HL-60 (cell line): ENCODE measurements around the gene CEP164.

Source experiments
- DNase-seq, 2 experiments: peaks; one replicate each; pipeline ENCODE4 v3.0.0-alpha.2; 2010 to 2020; ENCODE audit warnings: low read depth in 1 of 2, low spot score in 1 of 2
- H3K27ac ChIP-seq: fragments of 250-450 bp; sonication (Bioruptor Pico); replicated peaks from 2 replicates; pipeline ENCODE4 v1.5.1; 2020; ENCODE audit warnings: mild to moderate bottlenecking, moderate library complexity
- H3K27me3 ChIP-seq: fragments of 250-450 bp; sonication (Bioruptor Pico); 2 replicates; pipeline ENCODE4 v1.5.1; 2021; ENCODE audit warnings: mild to moderate bottlenecking, moderate library complexity; ENCODE audit not compliant: insufficient read depth, poor library complexity, severe bottlenecking
- H3K4me3 ChIP-seq: replicated peaks from 2 replicates; pipeline ENCODE4 v1.5.1; 2011; ENCODE audit warnings: mild to moderate bottlenecking, control low read depth, low read length; ENCODE audit not compliant: insufficient read depth
- GABPA ChIP-seq: IDR thresholded peaks from 2 replicates; pipeline ENCODE4 v1.6.1; 2012; ENCODE audit warnings: low read depth
- POLR2AphosphoS5 ChIP-seq: IDR thresholded peaks from 2 replicates; pipeline ENCODE4 v1.6.1; 2012; ENCODE audit warnings: low read depth
- SPI1 ChIP-seq: IDR thresholded peaks from 2 replicates; pipeline ENCODE4 v1.6.1; 2012; ENCODE audit warnings: low read depth, mild to moderate bottlenecking, borderline replicate concordance
- TF ChIP-seq, protein P1 (sequence below): IDR thresholded peaks from 2 replicates; pipeline ENCODE4 v1.6.1; 2012; ENCODE audit warnings: low read depth; ENCODE audit not compliant: insufficient replicate concordance
- TF ChIP-seq, protein P2 (sequence below): IDR thresholded peaks from one replicate; pipeline ENCODE4 v1.5.1; 2011; ENCODE audit warnings: low read length, control low read depth, inconsistent platforms; ENCODE audit not compliant: insufficient read depth

CEP164 gene

DNA sequence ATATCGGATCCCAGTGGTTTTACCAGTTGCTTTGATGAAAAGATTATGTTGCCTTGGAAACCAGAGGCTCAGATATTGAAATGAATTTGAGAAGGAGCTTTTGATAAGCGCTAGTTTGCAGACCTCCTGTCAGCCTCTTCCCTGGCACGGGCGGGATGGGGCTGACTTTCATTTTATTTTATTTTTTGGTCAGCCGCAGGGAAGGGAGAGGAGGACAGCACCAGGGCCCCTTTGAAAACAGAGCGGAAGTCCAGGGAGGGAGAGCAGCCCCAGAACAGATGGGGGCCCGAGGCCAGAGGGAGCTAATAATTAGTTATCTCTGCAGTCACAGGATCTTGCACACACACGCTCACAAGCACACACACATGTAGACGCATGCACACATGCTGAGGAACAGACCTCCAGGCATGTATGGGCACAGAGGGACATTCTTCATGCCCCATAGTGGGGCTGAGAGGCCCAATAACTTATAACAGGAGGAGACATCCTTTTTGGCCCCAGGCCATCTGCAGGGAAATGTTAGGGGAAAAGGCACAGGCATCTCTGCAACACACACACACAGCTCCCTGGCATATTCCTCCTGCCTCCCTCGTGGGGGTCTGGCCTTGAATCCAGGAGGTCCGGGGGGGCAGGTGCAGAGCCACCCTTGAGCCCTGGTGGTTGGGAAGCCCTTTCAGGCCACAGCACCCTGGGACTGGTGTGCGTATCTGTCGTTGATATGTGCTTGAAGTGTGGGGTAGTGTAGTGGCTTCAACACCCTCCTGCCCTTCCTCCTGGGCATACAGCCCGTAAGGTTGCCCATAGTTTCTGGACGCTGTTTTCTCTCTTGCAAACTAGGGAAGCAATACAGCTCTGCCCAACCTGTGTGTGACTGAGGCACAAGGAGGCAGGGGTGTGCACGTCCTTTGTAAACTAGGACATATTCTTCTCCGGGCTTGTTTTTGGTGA lies 117.3 kb downstream of the CEP164 start:
- Histone ChIP-seq H3K27ac (no peak overlapping the region), H3K4me3 (no peak overlapping the region), H3K27me3 (peaks cover 25% of the 10 kb centered on the region)
- TF ChIP-seq, protein P1, sequence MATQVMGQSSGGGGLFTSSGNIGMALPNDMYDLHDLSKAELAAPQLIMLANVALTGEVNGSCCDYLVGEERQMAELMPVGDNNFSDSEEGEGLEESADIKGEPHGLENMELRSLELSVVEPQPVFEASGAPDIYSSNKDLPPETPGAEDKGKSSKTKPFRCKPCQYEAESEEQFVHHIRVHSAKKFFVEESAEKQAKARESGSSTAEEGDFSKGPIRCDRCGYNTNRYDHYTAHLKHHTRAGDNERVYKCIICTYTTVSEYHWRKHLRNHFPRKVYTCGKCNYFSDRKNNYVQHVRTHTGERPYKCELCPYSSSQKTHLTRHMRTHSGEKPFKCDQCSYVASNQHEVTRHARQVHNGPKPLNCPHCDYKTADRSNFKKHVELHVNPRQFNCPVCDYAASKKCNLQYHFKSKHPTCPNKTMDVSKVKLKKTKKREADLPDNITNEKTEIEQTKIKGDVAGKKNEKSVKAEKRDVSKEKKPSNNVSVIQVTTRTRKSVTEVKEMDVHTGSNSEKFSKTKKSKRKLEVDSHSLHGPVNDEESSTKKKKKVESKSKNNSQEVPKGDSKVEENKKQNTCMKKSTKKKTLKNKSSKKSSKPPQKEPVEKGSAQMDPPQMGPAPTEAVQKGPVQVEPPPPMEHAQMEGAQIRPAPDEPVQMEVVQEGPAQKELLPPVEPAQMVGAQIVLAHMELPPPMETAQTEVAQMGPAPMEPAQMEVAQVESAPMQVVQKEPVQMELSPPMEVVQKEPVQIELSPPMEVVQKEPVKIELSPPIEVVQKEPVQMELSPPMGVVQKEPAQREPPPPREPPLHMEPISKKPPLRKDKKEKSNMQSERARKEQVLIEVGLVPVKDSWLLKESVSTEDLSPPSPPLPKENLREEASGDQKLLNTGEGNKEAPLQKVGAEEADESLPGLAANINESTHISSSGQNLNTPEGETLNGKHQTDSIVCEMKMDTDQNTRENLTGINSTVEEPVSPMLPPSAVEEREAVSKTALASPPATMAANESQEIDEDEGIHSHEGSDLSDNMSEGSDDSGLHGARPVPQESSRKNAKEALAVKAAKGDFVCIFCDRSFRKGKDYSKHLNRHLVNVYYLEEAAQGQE, result no peak
- TF ChIP-seq, protein P2, sequence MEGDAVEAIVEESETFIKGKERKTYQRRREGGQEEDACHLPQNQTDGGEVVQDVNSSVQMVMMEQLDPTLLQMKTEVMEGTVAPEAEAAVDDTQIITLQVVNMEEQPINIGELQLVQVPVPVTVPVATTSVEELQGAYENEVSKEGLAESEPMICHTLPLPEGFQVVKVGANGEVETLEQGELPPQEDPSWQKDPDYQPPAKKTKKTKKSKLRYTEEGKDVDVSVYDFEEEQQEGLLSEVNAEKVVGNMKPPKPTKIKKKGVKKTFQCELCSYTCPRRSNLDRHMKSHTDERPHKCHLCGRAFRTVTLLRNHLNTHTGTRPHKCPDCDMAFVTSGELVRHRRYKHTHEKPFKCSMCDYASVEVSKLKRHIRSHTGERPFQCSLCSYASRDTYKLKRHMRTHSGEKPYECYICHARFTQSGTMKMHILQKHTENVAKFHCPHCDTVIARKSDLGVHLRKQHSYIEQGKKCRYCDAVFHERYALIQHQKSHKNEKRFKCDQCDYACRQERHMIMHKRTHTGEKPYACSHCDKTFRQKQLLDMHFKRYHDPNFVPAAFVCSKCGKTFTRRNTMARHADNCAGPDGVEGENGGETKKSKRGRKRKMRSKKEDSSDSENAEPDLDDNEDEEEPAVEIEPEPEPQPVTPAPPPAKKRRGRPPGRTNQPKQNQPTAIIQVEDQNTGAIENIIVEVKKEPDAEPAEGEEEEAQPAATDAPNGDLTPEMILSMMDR, result no peak
- TF ChIP-seq GABPA (no peak), POLR2AphosphoS5 (no peak), SPI1 (no peak)
- no peak for DNase-seq

DNA sequence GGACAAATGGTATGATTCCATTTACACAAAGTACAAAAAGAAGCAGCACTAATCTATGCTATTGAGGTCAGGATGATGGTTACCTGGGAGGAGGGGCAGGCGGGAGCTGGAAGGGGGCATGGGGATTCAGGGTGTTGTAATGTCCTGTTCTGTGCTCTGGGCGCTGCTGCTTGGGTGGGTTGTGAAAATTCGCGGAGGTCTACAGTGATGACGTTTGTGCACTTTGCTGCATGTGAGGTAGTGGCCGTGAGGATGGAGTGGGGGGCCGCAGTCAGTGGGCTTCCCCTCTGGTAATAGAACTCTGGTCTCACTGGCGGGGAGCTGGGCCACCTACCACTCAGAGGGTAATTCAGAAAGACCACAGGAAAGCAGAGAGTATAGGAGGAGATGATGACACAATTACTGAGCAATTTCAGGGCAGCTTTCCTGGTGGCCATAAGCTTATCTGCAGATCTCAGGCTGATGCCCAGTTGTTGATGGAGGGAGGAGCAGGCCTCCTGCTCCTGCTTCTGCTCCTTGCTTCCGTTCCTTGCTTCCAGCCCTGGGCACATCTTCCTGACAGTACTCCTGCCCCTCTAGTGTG lies 121.5 kb downstream of the CEP164 start:
- no peak overlapping the region for H3K27ac ChIP-seq
- no peak for DNase-seq
- no peak for TF ChIP-seq POLR2AphosphoS5
- TF ChIP-seq, protein P1, result no peak
- TF ChIP-seq SPI1, result no peak
- TF ChIP-seq GABPA, result no peak
- TF ChIP-seq, protein P2, result no peak
- H3K27me3 ChIP-seq, result peaks cover 11% of the 10 kb centered on the region
- H3K4me3 ChIP-seq, result no peak overlapping the region

- TF ChIP-seq, protein P1, result no peak
- TF ChIP-seq SPI1, result no peak
- TF ChIP-seq, protein P2, result no peak
- TF ChIP-seq GABPA, result no peak
- TF ChIP-seq POLR2AphosphoS5, result no peak
- Histone ChIP-seq H3K4me3 (no peak overlapping the region), H3K27me3 (no peaks in the 10 kb centered on the region), H3K27ac (no peak overlapping the region)
- no peak for DNase-seq
These were observed 126.4 kb downstream of the CEP164 start for GRCh38 chr11:117453886-117454563.
